HG02973 (cell line): ENCODE results near the gene ISY1.
"Not testable (repeated sequence)": the region's sequence is repeated elsewhere in the genome, so short reads cannot be mapped to it uniquely, and the experiment has no call there.

ENCODE experiments used
- ATAC-seq: cut with Tn5 transposase; IDR thresholded peaks from one replicate; pipeline ENCODE4 v1.9.1; 2021; ENCODE audit warnings: moderate library complexity; ENCODE audit not compliant: unreplicated experiment

Gene ISY1

DNA sequence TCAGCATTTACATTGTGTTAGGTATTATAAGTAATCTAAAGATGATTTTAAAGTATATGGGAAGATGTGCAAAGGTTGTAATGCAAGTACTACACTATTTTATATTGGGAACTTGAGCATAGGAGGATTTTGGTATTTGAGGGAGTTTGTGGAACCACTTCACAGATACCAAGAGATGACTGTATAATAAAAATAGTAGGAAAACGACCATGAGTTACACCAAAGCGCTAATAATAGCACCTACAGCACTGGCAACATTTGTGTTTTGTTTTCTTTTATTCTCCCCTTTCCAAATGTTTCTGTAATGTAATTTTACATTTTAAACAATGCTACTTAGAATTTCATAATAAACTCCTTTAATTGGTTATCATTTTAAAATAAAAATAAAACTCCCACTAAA is 12.3 kb upstream of the ISY1 start:
- no peak for ATAC-seq

DNA sequence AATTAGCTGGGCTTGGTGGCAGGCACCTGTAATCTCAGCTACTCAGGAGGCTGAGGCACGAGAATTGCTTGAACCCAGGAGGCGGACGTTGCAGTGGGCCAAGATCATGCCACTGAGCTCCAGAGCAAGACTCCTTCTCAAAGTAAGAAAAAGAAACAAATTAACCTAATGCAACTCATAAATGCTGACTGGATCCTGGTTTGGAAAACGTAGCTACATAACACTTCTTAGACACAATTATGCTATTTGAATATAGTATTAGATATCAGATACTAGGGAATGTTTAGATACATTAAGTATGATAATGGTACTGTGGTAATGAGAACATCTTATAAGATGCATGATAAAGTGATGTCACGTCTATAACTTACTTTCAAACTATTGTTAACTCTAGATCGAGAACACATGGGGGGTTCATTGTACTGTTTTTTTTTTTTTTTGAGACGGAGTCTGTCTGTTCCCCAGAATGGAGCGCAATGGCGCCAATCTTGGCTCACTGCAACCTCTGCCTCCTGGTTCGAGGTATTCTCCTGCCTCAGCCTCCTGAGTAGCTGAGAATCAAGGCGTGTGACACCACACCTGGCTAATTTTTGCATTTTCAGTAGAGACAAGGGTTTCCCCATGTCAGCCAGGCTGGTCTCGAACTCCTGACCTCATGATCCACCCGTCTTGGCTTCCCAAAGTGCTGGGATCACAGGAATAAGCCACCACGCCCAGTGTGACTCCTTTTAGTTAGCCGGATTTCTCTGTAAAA is 5.9 kb upstream of the ISY1 start:
- ATAC-seq: no peak

DNA sequence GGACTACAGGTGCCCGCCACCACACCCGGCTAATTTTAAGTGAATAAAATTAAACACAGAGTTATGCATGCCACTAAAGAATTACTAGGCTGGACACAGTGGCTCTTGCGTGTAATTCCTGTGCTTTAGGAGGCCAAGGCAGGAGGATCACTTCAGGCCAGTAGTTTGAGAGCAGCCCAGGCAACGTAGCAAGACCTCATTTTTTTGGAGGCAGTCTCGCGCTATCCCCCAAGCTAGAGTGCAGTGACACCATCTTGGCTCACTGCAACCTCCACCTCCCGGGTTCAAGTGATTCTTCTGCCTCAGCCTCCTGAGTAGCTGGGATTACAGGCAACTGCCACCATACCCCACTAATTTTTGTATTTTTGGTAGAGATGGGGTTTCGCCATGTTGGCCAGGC is 4.7 kb upstream of the ISY1 start:
- not testable (repeated sequence) for ATAC-seq

DNA sequence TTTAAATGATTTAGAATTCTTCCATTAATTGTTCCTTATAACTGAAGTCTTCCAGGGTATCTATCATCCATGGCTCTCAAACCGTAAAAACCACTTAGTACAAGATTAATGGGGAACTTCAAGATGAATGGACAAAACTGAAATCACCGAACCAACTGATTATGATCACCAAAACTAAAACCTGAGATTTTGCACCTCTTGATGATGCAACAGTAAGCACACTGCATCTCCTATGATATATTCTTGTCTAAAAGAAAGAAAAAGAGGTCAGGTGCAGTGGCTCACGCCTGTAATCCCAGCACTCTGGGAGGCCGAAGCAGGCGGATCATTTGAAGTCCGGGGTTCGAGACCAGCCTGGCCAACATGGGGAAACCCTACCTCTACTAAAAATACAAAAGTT is 3.6 kb upstream of the ISY1 start:
- ATAC-seq: no peak

DNA sequence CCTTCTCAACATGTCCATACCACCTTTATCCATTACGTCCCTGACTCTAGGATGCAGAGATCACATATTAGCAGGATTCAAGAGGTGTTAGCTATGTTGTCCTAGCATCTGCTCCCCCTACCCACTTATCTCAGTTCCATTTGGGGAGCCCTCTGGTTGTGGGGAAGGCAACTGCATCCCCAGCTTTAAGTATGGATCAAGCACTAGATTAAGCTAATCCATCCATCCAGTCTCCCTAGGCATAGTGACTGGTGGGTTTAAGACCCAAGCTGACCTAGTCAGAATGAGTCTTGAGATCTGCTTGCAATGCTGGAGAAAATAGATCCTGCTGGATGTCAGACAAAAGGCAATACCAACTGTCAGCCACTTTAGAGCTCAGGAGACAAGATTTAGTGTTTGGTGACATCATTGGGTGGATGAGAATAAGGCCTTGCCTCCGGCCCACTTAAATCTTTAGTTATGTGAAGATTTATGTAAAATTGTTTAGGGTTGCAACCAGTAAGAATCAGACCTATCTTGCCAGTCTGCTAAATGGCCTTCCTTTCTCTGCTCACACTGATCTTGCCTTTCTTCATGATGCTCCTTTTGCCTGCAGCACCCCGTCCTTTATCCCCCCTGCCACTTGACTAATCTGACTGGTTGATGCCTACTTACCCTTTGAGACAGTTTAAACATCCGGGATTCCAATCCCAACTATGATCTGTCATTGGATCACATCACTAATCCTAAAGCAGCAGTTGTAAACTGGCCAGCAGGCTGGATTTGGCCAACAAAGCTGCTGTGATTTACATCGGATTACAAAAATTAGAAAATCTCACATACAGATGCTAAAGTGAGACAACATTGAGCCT is 2.1 kb upstream of the ISY1 start:
- ATAC-seq: no peak

DNA sequence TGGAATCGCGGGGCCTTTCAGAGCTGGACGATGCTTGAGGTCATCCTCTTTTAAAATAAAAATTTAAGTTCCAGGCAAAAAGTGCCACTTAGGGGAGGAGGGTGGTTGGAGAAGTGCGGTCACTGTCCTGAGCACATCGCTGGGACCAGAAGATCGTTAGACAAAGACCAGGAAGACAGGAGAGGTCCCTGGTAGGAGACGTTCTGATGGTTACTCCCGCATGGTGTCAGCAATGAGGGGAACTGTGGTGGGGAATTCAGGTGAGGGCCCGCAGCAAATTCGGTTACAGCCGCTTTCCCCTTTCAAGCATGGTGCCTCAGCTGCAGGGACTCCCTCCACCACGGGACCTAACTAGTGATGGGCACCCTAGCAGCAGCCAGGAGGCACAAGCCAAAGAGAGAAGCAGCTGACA is 1.0 kb upstream of the ISY1 start:
- no peak for ATAC-seq

DNA sequence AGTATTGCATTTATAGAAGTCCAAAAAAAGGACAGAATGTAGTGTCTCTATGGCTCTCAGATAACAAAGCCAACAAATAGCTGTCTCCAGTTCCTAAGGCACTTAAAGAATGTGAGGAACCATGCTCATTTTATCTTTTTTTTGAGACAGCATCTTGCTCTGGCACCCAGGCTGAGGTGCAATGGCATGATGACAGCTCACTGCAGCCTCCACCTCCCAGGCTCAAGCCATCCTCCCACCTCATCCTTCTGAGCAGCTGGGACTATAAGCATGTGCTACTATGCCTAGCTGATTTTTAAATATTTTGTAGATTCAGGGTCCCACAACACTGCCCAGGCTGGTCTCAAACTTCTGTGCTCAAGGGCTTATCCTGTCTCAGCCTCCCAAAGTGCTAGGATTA is 16.1 kb downstream of the ISY1 start:
- ATAC-seq: no peak

DNA sequence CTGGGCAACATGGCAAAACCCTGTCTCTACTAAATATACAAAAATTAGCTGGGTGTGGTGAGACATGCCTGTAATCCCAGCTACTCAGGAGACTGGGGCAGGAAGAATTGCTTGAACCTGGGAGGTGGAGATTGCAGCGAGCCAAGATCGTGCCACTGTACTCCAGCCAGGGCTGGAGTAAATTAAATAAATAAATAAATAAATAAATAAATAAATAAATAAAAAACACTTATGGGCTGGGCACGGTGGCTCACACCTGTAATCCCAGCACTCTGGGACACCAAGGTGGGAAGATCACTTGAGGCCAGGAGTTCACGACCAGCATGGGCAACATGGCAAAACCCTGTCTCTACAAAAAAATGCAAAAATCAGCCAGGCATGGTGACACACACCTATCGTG is 19.9 kb downstream of the ISY1 start:
- ATAC-seq: not testable (repeated sequence)

DNA sequence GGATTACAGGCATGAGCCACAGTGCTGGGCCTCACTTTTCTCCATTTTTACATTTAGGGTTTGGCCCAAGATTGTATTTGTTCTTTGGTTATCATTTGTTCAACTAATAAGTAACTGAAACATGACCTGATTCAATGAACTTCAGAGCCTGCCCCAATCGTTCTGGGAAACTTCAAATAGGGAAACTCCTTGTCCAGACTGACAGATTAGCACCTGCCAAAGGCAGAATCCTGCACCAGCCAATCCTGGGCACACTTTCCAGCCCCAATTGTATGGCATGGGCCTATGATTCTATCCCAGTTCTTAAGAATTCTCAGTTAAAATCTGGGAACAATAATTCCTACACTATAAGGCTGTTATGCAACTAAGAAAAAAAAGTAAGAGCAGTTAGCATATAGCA is 21.0 kb downstream of the ISY1 start:
- ATAC-seq: no peak

DNA sequence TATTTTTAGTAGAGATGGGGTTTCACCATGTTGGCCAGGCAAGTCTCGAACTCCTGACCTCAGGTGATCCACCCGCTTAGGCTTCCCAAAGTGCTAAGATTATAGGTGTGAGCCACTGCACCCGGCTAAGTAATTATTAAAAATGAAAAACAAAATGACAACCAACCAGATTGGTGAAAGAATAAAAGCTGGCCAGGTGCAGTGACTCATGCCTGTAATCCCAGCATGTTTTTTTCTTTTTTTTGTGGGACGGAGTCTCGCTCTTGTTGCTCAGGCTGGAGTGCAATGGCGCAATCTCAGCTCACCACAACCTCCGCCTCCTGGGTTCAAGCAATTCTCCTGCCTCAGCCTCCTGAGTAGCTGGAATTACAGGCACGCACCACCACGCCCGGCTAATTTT is 24.6 kb downstream of the ISY1 start:
- ATAC-seq: not testable (repeated sequence)

DNA sequence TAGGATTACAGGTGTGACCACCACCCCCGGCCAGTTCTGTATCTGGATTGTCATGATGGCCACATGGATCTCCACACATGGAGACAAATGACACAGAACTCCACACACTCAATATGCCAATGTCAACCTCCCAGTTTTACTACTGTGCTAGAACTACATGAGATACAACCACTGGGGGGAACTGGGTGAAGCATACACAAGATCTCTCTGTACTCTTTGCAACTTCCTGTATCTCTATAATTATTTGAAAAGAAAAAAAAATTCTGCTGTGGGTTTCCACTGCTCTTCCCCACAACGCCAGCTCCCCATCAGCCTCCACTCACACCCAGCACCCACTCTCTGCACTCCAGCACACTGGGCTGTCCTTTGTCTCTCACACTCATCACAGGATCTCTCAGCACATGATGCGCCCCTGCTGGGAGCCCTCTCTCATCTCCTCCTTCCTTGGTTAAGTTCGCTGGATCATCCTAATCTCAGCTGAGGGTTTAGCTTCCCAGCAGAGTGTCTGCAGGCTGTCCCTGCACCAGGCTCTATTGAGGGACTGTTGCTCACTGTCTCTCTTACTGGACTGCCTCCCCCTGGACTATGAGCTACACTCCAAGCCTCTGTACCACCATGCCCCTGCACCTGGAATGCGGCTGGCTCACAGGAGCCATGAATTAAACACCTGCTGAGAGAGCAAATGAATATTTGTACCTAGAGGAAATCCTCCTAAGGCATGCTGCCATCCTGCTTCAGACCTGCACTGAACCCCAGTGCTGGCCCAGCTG is 28.6 kb downstream of the ISY1 start:
- no peak for ATAC-seq

DNA sequence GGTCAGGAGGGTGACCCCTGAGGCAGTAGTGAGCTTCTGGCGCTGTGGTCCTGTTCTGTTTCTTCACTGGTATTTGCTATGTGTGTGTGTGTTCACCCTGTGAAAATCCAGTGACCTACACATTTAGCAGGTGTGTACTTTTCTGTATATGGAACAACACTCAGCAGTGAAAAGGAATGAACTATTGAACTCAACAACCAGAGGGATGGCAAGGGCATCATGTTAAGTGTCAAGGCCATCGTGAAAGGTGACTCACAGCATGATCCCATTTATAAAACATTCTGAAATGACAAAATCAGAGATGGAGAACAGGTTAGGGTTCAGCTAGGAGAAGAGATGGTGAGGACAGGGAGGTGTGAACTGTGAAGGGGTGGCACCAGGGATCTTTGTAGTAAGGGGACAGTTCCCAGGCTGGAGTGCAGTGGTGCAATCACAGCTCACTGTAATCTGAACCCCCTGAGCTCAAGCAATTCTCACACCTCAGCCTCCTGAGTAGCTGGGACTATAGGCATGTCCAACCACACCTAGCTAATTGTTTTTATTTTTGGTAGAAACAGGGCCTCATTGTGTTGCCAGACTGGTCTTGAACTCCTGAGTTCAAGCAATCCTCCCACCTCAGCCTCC is 29.3 kb downstream of the ISY1 start:
- ATAC-seq: no peak

DNA sequence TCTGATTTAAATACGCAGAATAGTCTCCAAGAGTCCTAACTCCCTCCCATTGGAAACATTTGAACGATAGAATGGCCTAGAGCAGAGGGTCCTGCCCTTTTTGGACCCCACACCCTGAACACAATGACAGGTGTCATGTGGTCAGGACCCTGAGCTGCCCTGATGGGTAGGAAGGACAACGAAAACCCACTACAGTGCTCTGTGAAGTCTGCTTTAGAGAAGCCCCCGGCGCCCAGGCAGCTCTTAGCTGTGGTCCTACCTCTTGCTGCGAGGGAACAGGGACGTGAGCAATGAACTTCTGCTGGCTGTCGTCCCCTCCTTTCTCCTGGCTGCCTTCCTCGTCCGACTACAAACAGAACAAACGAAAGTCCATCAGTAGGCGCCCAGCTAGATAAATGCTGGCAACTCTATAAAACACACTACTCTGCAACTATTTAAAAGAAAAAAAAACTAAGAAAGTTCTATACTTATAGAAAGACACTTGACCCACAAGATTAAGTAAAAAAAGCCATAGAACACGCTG is 30.5 kb downstream of the ISY1 start:
- no peak for ATAC-seq

DNA sequence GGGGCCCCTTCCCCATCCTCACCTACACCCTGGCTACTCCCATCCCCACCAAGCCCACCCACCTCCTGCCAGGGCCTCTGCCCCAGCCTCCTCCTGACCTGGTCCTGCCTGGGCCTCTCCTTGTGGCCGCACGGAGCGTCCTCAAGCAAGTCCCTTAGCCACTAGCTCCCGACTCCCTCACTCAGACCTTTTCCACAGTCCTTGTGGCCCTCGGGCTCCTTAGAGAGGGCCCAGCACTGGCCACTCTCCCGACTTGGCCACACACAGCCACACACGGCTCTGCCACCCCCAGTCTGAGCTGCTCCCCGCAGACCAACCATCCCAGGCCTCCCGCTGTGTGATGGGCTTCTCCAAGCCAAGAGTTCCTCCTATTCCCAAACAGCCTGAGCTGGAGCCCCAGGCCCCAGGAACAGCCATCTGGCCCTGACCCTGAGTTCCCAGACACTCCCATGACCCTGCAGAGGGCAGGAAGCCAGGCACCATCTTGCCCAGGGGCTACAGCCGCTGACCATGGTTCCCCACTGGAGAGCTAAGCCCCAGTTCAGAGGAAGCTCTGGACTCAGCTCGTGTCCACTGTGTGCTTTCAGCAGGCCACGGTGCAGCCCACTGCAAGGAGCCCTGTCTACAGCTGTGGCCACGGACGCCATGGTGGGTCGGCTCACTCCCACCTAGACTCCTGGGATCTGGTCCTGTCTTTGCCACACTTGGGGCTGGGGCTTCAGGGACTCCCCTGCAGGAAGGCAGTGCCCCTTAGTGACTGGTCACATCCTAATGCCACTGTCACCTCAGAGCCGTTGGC is 32.3 kb downstream of the ISY1 start:
- ATAC-seq: no peak

DNA sequence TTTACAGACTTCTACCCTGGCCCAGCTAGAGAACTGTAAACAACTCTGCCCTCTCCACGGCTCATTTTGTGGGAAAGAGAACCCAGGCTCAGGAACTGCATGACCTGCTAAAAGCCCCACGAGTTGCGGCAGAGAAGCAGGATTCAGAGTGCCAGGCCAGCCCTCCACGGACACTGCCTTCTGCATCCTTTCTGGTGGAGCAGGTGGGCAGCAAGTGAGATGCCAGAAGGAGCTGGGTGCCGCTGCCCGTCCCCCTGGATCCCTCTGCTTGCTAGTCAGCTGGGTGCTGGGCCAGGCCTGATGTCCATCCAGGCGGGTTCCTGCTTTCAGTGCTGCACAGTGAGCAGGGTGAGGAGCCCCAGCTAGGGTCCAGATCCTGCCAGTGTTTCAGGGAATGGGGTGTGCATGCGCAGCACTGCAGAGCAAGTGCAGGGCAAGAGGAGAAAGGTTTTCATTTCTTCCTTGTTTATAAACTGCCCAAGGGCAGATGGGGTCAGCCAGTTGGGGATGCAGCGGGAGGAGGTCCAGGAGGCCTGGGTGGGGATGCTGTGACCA is 34.1 kb downstream of the ISY1 start:
- ATAC-seq: no peak

DNA sequence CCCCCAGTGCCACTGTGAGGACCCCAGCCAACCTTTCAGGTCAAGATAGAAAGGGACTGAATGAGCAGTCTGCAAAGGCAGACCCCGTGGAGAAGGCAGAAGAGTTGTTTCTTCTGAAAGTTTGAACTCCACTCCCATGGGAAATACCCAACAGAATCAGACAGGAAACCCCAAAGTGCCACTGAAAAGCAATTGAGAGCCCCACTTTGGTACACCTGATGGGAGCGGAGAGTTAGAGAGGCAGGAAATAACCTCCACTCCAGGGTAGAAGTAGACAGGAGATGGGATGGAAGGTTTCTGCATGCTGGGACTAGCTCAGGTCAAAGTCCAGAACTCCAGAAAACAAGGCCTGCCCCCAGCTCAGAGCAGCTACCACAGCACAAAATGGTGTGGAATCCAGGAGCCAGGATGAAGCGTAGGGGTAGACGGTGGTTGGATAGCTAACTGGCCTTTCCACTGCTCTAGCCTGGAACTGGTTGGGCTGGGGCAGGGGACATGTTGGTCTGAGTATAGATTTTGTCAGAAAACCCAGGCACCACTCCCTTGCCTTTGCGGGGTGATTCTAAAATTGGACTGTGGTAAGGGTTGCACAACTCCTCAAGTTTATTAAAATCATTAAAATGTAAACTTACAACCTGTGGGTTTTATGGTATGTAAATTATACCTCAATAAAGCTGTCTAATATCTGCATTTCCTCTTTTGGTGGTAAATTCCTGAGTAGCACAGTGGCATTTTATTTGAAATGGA is 37.4 kb downstream of the ISY1 start:
- no peak for ATAC-seq

DNA sequence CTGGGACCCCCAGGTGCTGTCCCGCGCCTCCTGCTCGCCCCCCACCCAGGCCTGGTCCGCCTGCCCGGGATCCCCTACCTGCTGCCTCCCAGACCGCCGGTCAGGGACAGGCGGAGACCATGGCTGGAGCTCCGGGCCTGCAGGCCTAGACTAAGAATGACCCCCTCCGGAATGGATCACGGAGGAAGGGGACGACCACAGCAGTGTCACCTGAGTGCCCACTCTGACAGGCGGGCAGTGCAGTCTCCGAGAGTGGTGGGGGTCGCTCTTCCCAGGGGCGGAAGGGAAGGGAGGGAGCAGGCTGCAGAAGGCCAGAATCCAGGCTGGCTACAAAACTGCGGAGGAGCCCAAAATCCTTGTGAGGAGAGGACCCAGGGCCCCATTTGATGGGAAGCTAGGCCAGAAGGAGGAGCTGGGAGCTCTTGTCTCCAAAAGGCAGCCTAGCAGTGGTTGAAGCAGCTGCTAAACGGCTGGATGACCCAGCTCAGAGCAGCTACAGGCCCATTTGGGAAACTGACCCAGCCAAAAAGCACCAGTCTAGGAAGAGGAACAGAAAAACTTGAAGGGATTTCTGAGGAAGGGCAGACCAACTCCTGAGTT is 38.4 kb downstream of the ISY1 start:
- no peak for ATAC-seq

DNA sequence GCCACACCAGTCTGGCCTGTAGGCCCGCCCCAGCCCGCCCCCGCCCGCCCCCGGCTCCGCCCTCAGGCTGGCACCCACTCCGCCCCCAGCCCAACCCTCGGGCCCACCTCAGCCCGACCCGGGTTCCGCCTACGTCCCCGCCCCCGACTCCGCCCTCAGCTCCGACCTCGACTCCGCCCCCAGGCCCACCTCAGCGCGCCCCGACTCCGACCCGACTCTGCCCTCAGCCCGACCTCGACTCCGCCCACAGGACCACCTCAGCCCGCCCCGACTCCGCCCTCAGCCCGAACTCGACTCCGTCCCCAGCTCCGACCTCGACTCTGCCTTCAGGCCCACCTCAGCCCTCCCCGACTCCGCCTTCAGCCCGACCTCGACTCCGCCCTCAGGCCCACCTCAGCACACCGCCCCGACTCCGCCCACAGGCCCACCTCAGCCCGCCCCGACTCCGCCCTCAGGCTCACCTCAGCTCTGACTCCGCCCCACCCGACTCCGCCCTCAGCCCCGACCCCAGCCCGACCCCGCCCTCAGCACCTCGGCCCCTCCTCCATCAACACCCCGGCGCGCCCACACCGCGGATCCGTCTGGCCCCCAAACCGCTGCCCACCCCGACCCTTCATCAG is 39.0 kb downstream of the ISY1 start, which contains the start of gene RAB43:
TSS of gene RAB43 (minus strand) at position 13 of the 620 bp plus-strand sequence. CDS start 315 bp downstream, outside the sequence.
- ATAC-seq: peak; percentile 42
